Heart left ventricle (tissue), 16 donors: ENCODE data around the gene DUT. TPM values are rescaled to one million over a fixed set of nuclear protein-coding genes. Genes with fewer than 3 reads are reported as not detected.

Source experiments
- ATAC-seq, 4 donors: fragments of 200-7000 bp; cut with Tn5 transposase; one replicate each; pipeline ENCODE4 v1.9.1; 2020 to 2022; ENCODE audit warnings: moderate library complexity in 4 of 4, mild to moderate bottlenecking in 3 of 4, moderate number of reproducible peaks in 1 of 4
- DNase-seq, 5 donors: peaks; one replicate each; pipeline ENCODE4 v3.0.0-alpha.2; 2020
- H3K27ac ChIP-seq, 12 donors: fragments of 200-600 bp; sonication (generic) in 4 of 12; one replicate each; pipeline versions ENCODE4 v1.5.0 to v1.8.0; 2016 to 2022; ENCODE audit warnings: mild to moderate bottlenecking in 2 of 12
- H3K27me3 ChIP-seq, 9 donors: fragments of 200-600 bp; sonication (generic) in 2 of 9; one replicate each; pipeline versions ENCODE4 v1.5.1 to v1.8.0; 2016 to 2022; ENCODE audit warnings: mild to moderate bottlenecking in 3 of 9
- H3K36me3 ChIP-seq, 9 donors: fragments of 200-600 bp; sonication (generic) in 2 of 9; one replicate each; pipeline versions ENCODE4 v1.5.0 to v1.8.0; 2018 to 2022; ENCODE audit warnings: mild to moderate bottlenecking in 2 of 9
- H3K4me1 ChIP-seq, 12 donors: fragments of 200-600 bp; sonication (generic) in 4 of 12; one replicate each; pipeline versions ENCODE4 v1.5.0 to v1.8.0; 2016 to 2022; ENCODE audit warnings: mild to moderate bottlenecking in 3 of 12
- H3K4me3 ChIP-seq, 12 donors: fragments of 200-600 bp; sonication (generic) in 4 of 12; one replicate each; pipeline versions ENCODE4 v1.5.0 to v1.8.0; 2017 to 2022; ENCODE audit warnings: mild to moderate bottlenecking in 9 of 12, moderate library complexity in 4 of 12
- H3K9me3 ChIP-seq, 12 donors: fragments of 200-600 bp; sonication (generic) in 4 of 12; one replicate each; pipeline versions ENCODE4 v1.5.0 to v1.8.0; 2016 to 2022; ENCODE audit warnings: mild to moderate bottlenecking in 1 of 12
- POLR2A ChIP-seq, 2 donors: fragments of 450-650 bp; IDR thresholded peaks; one replicate each; pipeline ENCODE4 v1.6.1; 2017; ENCODE audit warnings: antibody characterized with exemption in 2 of 2, mild to moderate bottlenecking in 2 of 2, moderate library complexity in 2 of 2
- WGBS, 4 donors: extraction: QIAGEN DNeasy Blood & Tissue Kit in 2 of 4; methylation state at CpG; one replicate each; pipeline versions ENCODE4 v1.1.5 to v1.1.7; 2013 to 2018; 5-methylcytosine and 5-hydroxymethylcytosine counted together
- intact Hi-C, 10 donors: fragments of 100-400 bp; cut with DNase I; formaldehyde crosslinking; loops; one replicate each; pipeline versions ENCODE4 v1.11.1 to v1.14.2; 2022
- polyA plus RNA-seq, 2 donors: library from polyadenylated mRNA; stranded (reverse); fragments of 200-250 nt; gene quantifications; one replicate each; pipeline ENCODE4 v1.2.3, GENCODE V29; 2013
- total RNA-seq, 9 donors: library from RNA; depleted of rRNA in 2 of 9; stranded (reverse); fragments of >200 nt in 2 of 9; fragmentation: NEBNext Ultra II Directional in 3 of 9; extraction: Animal tissue kit (Norgen Biotek cat#: 25700) in 3 of 9; gene quantifications; one replicate each; pipeline versions ENCODE4 v1.1.0 to v1.2.4, GENCODE V29; 2016 to 2023
- TF ChIP-seq, protein P1 (sequence below), 12 donors: fragments of 200-600 bp; sonication (generic) in 4 of 12; IDR thresholded peaks; one replicate each; pipeline versions ENCODE4 v1.5.0 to v1.8.0; 2018 to 2022; ENCODE audit warnings: antibody characterized with exemption in 12 of 12, mild to moderate bottlenecking in 5 of 12
- donor health status: ischemic (EF 13 %, LVEDD 7.1; RV severe dilation, severe dysfunction).
- donor health status: healthy with polysubstance abuse.
- donor health status: DM: no; HTN: yes; CAD: no.
- donor health status: DM: no; HTN: no; CAD: no.
- donor health status: ischemic (EF 25% LVEDD 6.9; RV normal size, moderate dysfunction).
- donor health status: ischemic (EF 25% LVEDD 5.7; RV mildly dilated, moderate dysfunction).
- donor health status: healthy.
- donor health status: DM: yes; HTN: yes; CAD: no.
- donor health status: ischemic (EF 35%, LVEDD 5.7; RV mildly dilated, moderate dysfunction).
- donor health status: nonischemic (EF 11% LVEDD 7.7; RV severe dilation, severe dysfunction).
- donor health status: DM: yes; HTN: yes; CAD: no.
- donor health status: PGD.
- donor health status: ischemic (EF 29% LVEDD 5.4; RV normal size, mild dysfunction).
- donor health status: nonischemic (EF 23%, LVEDD 6.1; RV moderate dilation, normal function).

DUT gene
- total and polyA plus RNA-seq, 11 donors: 44.0 to 79.9 (median 59.6) TPM

DNA sequence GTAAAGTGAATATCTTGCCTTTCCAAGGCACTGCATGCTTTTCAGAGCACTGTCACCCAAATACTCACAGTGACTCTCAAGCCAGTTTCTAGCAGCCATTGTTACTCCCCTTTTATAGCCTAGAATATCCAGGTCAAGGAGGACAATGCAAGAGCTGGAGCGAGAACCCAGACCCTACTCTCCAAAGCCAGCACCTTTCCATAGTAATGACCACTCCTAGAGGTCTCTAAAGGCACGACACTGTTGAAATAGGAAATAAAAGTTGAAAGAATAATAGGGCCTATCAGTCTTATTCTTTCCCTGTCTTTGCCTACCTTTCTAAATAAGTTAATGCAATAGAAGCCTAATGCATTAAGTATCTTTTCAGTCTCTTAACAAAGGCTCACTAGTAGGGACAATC lies 33.6 kb upstream of the DUT start:
- intact Hi-C loops: no loop called here
- no peak for ATAC-seq
- 81 to 91% (median 87%) methylated on average over 2 of the region's 2 CpGs for WGBS, 4 donors

DNA sequence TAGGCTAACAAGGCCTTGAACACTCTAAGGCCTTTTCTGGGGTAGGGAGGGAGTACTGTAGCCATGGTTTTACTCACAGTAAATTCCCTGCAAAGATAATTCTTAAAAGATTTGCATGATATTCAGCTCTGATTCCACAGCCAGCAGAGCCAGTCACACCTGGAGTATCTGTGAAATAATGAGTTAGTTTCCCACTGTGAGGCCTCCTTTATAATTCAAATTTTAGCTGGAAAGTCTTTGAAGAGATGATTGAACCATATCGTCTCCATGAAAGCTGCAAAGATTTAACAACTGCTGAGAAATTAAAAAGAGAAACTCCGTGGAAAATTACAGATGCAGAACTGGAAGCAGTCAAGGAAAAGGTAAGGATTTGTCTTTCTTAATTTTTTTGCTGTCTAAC lies 32.3 kb upstream of the DUT start:
- WGBS, 4 donors: 23 to 42% (median 34%) methylated on average over 2 of the region's 2 CpGs
- intact Hi-C loops: no loop called here
- H3K4me3 ChIP-seq: no peak overlapping the region
- H3K4me1 ChIP-seq: no peaks in the 10 kb centered on the region
- H3K9me3 ChIP-seq: no peaks in the 10 kb centered on the region
- DNase-seq (no peak), ATAC-seq (no peak)
- H3K27me3 ChIP-seq: no peaks in the 10 kb centered on the region
- no peaks in the 10 kb centered on the region for H3K36me3 ChIP-seq
- no peak overlapping the region for H3K27ac ChIP-seq
- TF ChIP-seq POLR2A (IDR thresholded peaks at IDR 0.05): no peak
- TF ChIP-seq, protein P1, sequence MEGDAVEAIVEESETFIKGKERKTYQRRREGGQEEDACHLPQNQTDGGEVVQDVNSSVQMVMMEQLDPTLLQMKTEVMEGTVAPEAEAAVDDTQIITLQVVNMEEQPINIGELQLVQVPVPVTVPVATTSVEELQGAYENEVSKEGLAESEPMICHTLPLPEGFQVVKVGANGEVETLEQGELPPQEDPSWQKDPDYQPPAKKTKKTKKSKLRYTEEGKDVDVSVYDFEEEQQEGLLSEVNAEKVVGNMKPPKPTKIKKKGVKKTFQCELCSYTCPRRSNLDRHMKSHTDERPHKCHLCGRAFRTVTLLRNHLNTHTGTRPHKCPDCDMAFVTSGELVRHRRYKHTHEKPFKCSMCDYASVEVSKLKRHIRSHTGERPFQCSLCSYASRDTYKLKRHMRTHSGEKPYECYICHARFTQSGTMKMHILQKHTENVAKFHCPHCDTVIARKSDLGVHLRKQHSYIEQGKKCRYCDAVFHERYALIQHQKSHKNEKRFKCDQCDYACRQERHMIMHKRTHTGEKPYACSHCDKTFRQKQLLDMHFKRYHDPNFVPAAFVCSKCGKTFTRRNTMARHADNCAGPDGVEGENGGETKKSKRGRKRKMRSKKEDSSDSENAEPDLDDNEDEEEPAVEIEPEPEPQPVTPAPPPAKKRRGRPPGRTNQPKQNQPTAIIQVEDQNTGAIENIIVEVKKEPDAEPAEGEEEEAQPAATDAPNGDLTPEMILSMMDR (IDR thresholded peaks at IDR 0.05): no peak

More for the DNA sequence above, 33.6 kb upstream of the DUT start:
- Histone ChIP-seq H3K9me3 (no peaks in the 10 kb centered on the region), H3K4me1 (no peaks in the 10 kb centered on the region), H3K27ac (no peak overlapping the region), H3K36me3 (no peaks in the 10 kb centered on the region), H3K27me3 (no peaks in the 10 kb centered on the region), H3K4me3 (no peak overlapping the region)
- DNase-seq: no peak
- TF ChIP-seq, protein P1 (IDR thresholded peaks at IDR 0.05): no peak
- TF ChIP-seq POLR2A (IDR thresholded peaks at IDR 0.05): no peak

- 79 to 87% (median 82%) methylated on average over 5 of the region's 5 CpGs for WGBS, 4 donors
- Histone ChIP-seq H3K4me1 (no peaks in the 10 kb centered on the region), H3K4me3 (no peak overlapping the region), H3K9me3 (no peaks in the 10 kb centered on the region), H3K27ac (no peak overlapping the region), H3K27me3 (no peaks in the 10 kb centered on the region), H3K36me3 (no peaks in the 10 kb centered on the region)
- intact Hi-C loops: no loop called here
- TF ChIP-seq, protein P1 (IDR thresholded peaks at IDR 0.05): no peak
- TF ChIP-seq POLR2A (IDR thresholded peaks at IDR 0.05): no peak
- ATAC-seq (no peak), DNase-seq (no peak)
Observed at GRCh38 chr15:48300038-48300437, 31.2 kb upstream of the DUT start.

DNA sequence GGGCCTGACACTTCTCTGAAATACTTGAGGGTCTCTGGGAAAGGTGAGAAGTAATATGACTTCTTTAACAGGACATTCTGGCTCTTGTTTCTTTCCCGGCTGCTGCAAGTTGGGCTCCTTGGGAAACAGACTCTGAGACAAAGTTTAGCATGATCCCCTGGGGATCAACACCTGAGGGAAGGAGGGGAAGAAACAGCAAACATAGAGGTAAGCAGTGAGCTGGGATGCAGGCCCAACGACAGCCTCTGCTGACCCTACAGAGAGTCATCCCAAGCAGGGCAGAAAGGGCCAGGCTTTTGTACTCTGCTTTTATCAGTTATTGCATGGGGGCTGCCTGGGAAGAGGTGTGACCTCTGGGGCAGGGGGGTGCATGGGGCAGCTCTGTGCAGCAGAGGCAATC lies 26.8 kb upstream of the DUT start:
- Histone ChIP-seq H3K4me1 (no peaks in the 10 kb centered on the region), H3K4me3 (no peak overlapping the region), H3K27ac (no peak overlapping the region), H3K36me3 (no peaks in the 10 kb centered on the region), H3K27me3 (no peaks in the 10 kb centered on the region), H3K9me3 (no peaks in the 10 kb centered on the region)
- TF ChIP-seq, protein P1 (IDR thresholded peaks at IDR 0.05): no peak
- no peak for TF ChIP-seq POLR2A (IDR thresholded peaks at IDR 0.05)
- ATAC-seq (no peak), DNase-seq (no peak)
- 35 to 52% (median 41%) methylated on average over 2 of the region's 2 CpGs for WGBS, 4 donors
- intact Hi-C loops: no loop called here
